GM12878 (cell line): ENCODE data around the gene GNAO1. TPM values are rescaled to one million over a fixed set of nuclear protein-coding genes. Genes with fewer than 3 reads are reported as not detected.

ENCODE experiments used
- ATAC-seq: fragments of 200-7000 bp; cut with Tn5 transposase; 3 replicates; pipeline ENCODE4 v1.9.1; 2020; ENCODE audit warnings: mild to moderate bottlenecking, moderate library complexity
- BruUV-seq: library from RNA; stranded (reverse); fragments of 400-500 nt; replicated peaks from 2 replicates; lab custom pipeline; 2021; lab: Mats Ljungman, UMichigan
- CTCF ChIA-PET: fragments of 300-600 bp; sonication (Branson Sonifier 250); formaldehyde crosslinking; extraction: SDS; loops from one replicate; lab custom pipeline; 2021; ENCODE audit warnings: inconsistent platforms; lab: Yijun Ruan, JAX
- POLR2A ChIA-PET: fragments of 350-600 bp; formaldehyde crosslinking; extraction: SDS; loops from one replicate; lab custom pipeline; 2021; ENCODE audit warnings: inconsistent platforms; lab: Charles Lee
- RAD21 ChIA-PET: fragments of 300-600 bp; sonication (Branson Sonifier 250); formaldehyde crosslinking; loops from one replicate; lab custom pipeline; 2023; ENCODE audit warnings: antibody characterized with exemption; ENCODE audit not compliant: unreplicated experiment; lab: Charles Lee
- SMC1A ChIA-PET: fragments of 300-600 bp; sonication (Branson Sonifier 250); formaldehyde crosslinking; loops from one replicate; lab custom pipeline; 2023; ENCODE audit not compliant: unreplicated experiment, uncharacterized antibody; lab: Charles Lee
- DNase-seq: peaks from one replicate; pipeline ENCODE4 v3.0.0-alpha.2; 2011; ENCODE audit warnings: low read depth, low spot score
- FAIRE-seq: peaks from 3 replicates; lab custom pipeline; 2011; peaks lifted over from hg19 to GRCh38; lab: Jason Lieb, UNC
- H2AFZ ChIP-seq: 2 replicates; pipeline ENCODE4 v1.6.0; 2011; ENCODE audit warnings: low read depth, low read length, control low read depth; ENCODE audit not compliant: control insufficient read depth
- H3K27ac ChIP-seq: 2 replicates; pipeline ENCODE4 v1.5.1; 2011; ENCODE audit warnings: control low read depth; ENCODE audit not compliant: control insufficient read depth, insufficient read depth
- H3K27me3 ChIP-seq, 2 experiments: replicated peaks in 1 of 2; 2 replicates each; pipeline versions ENCODE4 v1.6.0 to v1.6.1; 2011; ENCODE audit warnings: low read length in 1 of 2; ENCODE audit not compliant: control insufficient read depth in 2 of 2, insufficient read depth in 2 of 2
- H3K36me3 ChIP-seq, 2 experiments: 2 replicates each; pipeline ENCODE4 v1.5.1; 2011; ENCODE audit warnings: low read length in 1 of 2; ENCODE audit not compliant: control insufficient read depth in 2 of 2, insufficient read depth in 2 of 2
- H3K4me1 ChIP-seq: 2 replicates; pipeline ENCODE4 v1.6.1; 2011; ENCODE audit warnings: mild to moderate bottlenecking, low read length, moderate library complexity, mixed read lengths; ENCODE audit not compliant: control insufficient read depth, insufficient read depth
- H3K4me2 ChIP-seq: 2 replicates; pipeline ENCODE4 v1.6.0; 2011; ENCODE audit warnings: control low read depth; ENCODE audit not compliant: control insufficient read depth, insufficient read depth
- H3K4me3 ChIP-seq: fragments of 200-600 bp; sonication (generic); 2 replicates; pipeline ENCODE4 v1.5.1; 2016
- H3K79me2 ChIP-seq: 2 replicates; pipeline ENCODE4 v1.6.0; 2011; ENCODE audit warnings: low read length; ENCODE audit not compliant: control insufficient read depth, insufficient read depth
- H3K9ac ChIP-seq: 2 replicates; pipeline ENCODE4 v1.8.0; 2011; ENCODE audit warnings: low read length, control low read depth, mixed read lengths; ENCODE audit not compliant: control insufficient read depth, insufficient read depth
- H3K9me3 ChIP-seq: replicated peaks from 3 replicates; pipeline ENCODE4 v1.5.1; 2011; ENCODE audit warnings: mild to moderate bottlenecking, low read length; ENCODE audit not compliant: control insufficient read depth, insufficient read depth
- H4K20me1 ChIP-seq: 2 replicates; pipeline ENCODE4 v1.6.0; 2011; ENCODE audit not compliant: control insufficient read depth, insufficient read depth
- ATF7 ChIP-seq: fragments of 450-650 bp; IDR thresholded peaks from 2 replicates; pipeline ENCODE4 v1.6.1; 2016; ENCODE audit warnings: low read depth, mild to moderate bottlenecking
- BCLAF1 ChIP-seq: fragments of 450-650 bp; IDR thresholded peaks from 2 replicates; pipeline ENCODE4 v1.6.1; 2017; ENCODE audit warnings: antibody characterized with exemption, mild to moderate bottlenecking, moderate library complexity
- CBFB ChIP-seq: IDR thresholded peaks from 2 replicates; pipeline ENCODE4 v1.6.1; 2016; ENCODE audit warnings: antibody characterized with exemption, low read depth
- CREB1 ChIP-seq: IDR thresholded peaks from 2 replicates; pipeline ENCODE4 v1.6.1; 2012; ENCODE audit warnings: low read depth, mild to moderate bottlenecking, inconsistent platforms
- ELK1 ChIP-seq: IDR thresholded peaks from 2 replicates; pipeline ENCODE4 v1.6.1; 2012; ENCODE audit warnings: low read depth, low read length, improper control_type of control experiment
- KAT2A ChIP-seq: conservative IDR thresholded peaks from 2 replicates; pipeline ENCODE4 v1.6.1; 2011; ENCODE audit warnings: low read depth, low read length; ENCODE audit not compliant: control insufficient read depth
- MTA2 ChIP-seq: fragments of 450-650 bp; IDR thresholded peaks from 2 replicates; pipeline ENCODE4 v1.6.1; 2016; ENCODE audit warnings: low read depth, mild to moderate bottlenecking, moderate library complexity
- MYC ChIP-seq: IDR thresholded peaks from 2 replicates; pipeline ENCODE4 v1.6.1; 2011; ENCODE audit warnings: mild to moderate bottlenecking, low read length, moderate library complexity, inconsistent platforms; ENCODE audit not compliant: insufficient read depth, insufficient replicate concordance, insufficient read length, severe bottlenecking
- NFXL1 ChIP-seq: fragments of 450-650 bp; IDR thresholded peaks from 2 replicates; pipeline ENCODE4 v1.6.1; 2017; ENCODE audit warnings: antibody characterized with exemption, mild to moderate bottlenecking, borderline replicate concordance
- NR2C1 ChIP-seq: fragments of 450-650 bp; IDR thresholded peaks from 2 replicates; pipeline ENCODE4 v1.6.1; 2017; ENCODE audit warnings: antibody characterized with exemption, mild to moderate bottlenecking, moderate library complexity
- PAX8 ChIP-seq: fragments of 450-650 bp; IDR thresholded peaks from 2 replicates; pipeline ENCODE4 v1.6.1; 2017; ENCODE audit warnings: mild to moderate bottlenecking, moderate library complexity
- PKNOX1 ChIP-seq: fragments of 450-650 bp; IDR thresholded peaks from 2 replicates; pipeline ENCODE4 v1.6.1; 2016; ENCODE audit warnings: mild to moderate bottlenecking
- PML ChIP-seq: IDR thresholded peaks from 2 replicates; pipeline ENCODE4 v1.6.1; 2012; ENCODE audit warnings: low read length, inconsistent platforms
- RBBP5 ChIP-seq: fragments of 200-600 bp; sonication (generic); conservative IDR thresholded peaks from 2 replicates; pipeline ENCODE4 v1.6.1; 2016
- SIN3A ChIP-seq: IDR thresholded peaks from 2 replicates; pipeline ENCODE4 v1.6.1; 2012; ENCODE audit warnings: low read depth, low read length, improper control_type of control experiment
- TARDBP ChIP-seq: IDR thresholded peaks from 2 replicates; pipeline ENCODE4 v1.6.1; 2016; ENCODE audit warnings: borderline replicate concordance
- USF1 ChIP-seq: IDR thresholded peaks from 2 replicates; pipeline ENCODE4 v1.6.1; 2011; ENCODE audit warnings: borderline replicate concordance, low read depth, mild to moderate bottlenecking, moderate library complexity, mixed read lengths, low read length; ENCODE audit not compliant: insufficient read depth; ENCODE audit errors: extremely low read length
- ZNF274 ChIP-seq: IDR thresholded peaks from one replicate; pipeline ENCODE4 v1.8.0; 2011; ENCODE audit not compliant: insufficient read length, insufficient read depth
- ZZZ3 ChIP-seq: IDR thresholded peaks from 2 replicates; pipeline ENCODE4 v1.6.1; 2011; ENCODE audit warnings: low read depth; ENCODE audit not compliant: control insufficient read depth, insufficient read length
- WGBS: methylation state at CpG from one replicate; pipeline ENCODE4 v1.1.6; 2016; ENCODE audit warnings: low lambda C conversion rate; ENCODE audit not compliant: insufficient replicate concordance, insufficient coverage; ENCODE audit errors: missing lambda C conversion rate; 5-methylcytosine and 5-hydroxymethylcytosine counted together
- in situ Hi-C: fragments of 300-500 bp; cut with MboI; formaldehyde crosslinking; loops from 9 replicates; pipeline ENCODE4 v1.14.3; 2018; ENCODE audit warnings: mixed read lengths
- intact Hi-C: fragments of 100-400 bp; cut with micrococcal nuclease; formaldehyde crosslinking; loops from one replicate; pipeline ENCODE4 v1.14.2; 2022; ENCODE audit not compliant: unreplicated experiment
- polyA plus RNA-seq, 11 experiments: library from polyadenylated mRNA; depleted of rRNA in 4 of 11; unstranded in 6 of 11; stranded (reverse) in 5 of 11; fragments of >200 nt; fragmentation: Nextera tagmentation in 4 of 11; fragmentation: Illumina TruSeq in 1 of 11; extraction: Ambion mirVana in 4 of 11; extraction: Trizol in 1 of 11; gene quantifications; 1 replicate in 1 of 11; 2 replicates in 10 of 11; pipeline versions ENCODE4 v1.2.1 to v1.2.3, GENCODE V29; 2011 to 2016; ENCODE audit warnings: inconsistent platforms in 2 of 11, missing spikeins in 2 of 11, low read depth in 1 of 11
- total RNA-seq, 4 experiments: library from RNA; depleted of rRNA in 3 of 4; stranded (reverse); fragments of >200 nt in 3 of 4; fragmentation: Illumina TruSeq in 1 of 4; extraction: Trizol in 1 of 4; gene quantifications; 2 replicates each; pipeline versions ENCODE4 v1.2.1 to v1.2.3, GENCODE V29; 2013 to 2021

The GNAO1 gene
- total and polyA plus RNA-seq, 10 of the 15 experiments (the other 5 are each of a cell fraction or from before 2014, with no cell fraction given): 0.05 to 0.28 (median 0.14) TPM; not detected in 6

DNA sequence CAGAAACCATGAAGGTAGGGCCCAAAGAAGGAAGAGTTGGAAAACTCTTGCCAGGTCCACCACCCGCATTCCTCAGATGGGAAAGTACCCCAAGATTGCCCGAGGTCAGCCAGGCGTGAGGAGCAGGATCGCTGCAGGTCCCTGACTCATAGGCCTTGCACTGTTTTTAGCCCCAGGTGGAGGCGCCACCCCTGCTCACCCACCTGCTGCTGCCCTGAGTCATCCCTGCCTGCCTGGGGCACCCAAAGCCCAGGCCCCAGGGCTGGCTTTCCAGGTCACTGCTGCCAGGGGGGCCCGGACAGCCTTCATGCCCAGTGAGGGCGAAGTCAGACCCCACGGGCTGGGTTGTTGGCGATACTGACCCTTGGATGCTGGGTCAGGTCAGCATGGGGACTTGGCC, 133.1 kb downstream of the GNAO1 start:
- H3K9ac ChIP-seq: no peak overlapping the region
- intact Hi-C loops (no loop called here), in situ Hi-C loops (no loop called here)
- H3K27me3 ChIP-seq: peaks cover 2% of the 10 kb centered on the region in 2 experiments; a peak in 1 of 4 replicates
- H3K27ac ChIP-seq: no peak overlapping the region
- H2AFZ ChIP-seq: no peak overlapping the region
- RAD21 ChIA-PET: no interaction called here
- SMC1A ChIA-PET: interaction anchor here (0.8 kb wide), 1 partner anchor 128 kb away, joined by 3 read pairs; no protein-coding TSS in a partner anchor
- CTCF ChIA-PET: no interaction called here
- no peak overlapping the region for H3K4me2 ChIP-seq
- no TSS peak for BruUV-seq
- TF ChIP-seq KAT2A: no peak
- no peak for TF ChIP-seq ATF7
- no peak for TF ChIP-seq PML
- TF ChIP-seq MYC: no peak
- TF ChIP-seq NFXL1: no peak
- no peak for TF ChIP-seq NR2C1
- TF ChIP-seq RBBP5: no peak
- no peak for TF ChIP-seq ZZZ3
- no peak for TF ChIP-seq PKNOX1
- no peak for TF ChIP-seq BCLAF1
- TF ChIP-seq USF1: no peak
- TF ChIP-seq PAX8: no peak
- no peak for TF ChIP-seq TARDBP
- TF ChIP-seq SIN3A: no peak
- no peak for TF ChIP-seq CREB1
- TF ChIP-seq ZNF274: no peak
- no peak for TF ChIP-seq CBFB
- no peak for TF ChIP-seq MTA2
- TF ChIP-seq ELK1: no peak
- H3K4me1 ChIP-seq: no peaks in the 10 kb centered on the region
- H3K9me3 ChIP-seq: no peaks in the 10 kb centered on the region
- no peak overlapping the region for H3K4me3 ChIP-seq
- H3K36me3 ChIP-seq: no peaks in the 10 kb centered on the region
- no peak for DNase-seq
- 24% methylated on average over 9 of the region's 9 CpGs for WGBS
- no peak for FAIRE-seq
- no peak for ATAC-seq
- POLR2A ChIA-PET: no interaction called here
- no peaks in the 10 kb centered on the region for H4K20me1 ChIP-seq
- H3K79me2 ChIP-seq: no peaks in the 10 kb centered on the region
